Activated CD8-positive, alpha-beta memory T cell treated with anti-CD3 and anti-CD28 coated beads, Interleukin-2, amount 50 U/mL, for 1 hour (primary cell): ENCODE data around the gene CEACAM19.
"Not testable (repeated sequence)": the region's sequence is repeated elsewhere in the genome, so short reads cannot be mapped to it uniquely, and the experiment has no call there.

Experiments
- DNase-seq: peaks from one replicate; pipeline ENCODE4 v3.0.0-alpha.2; 2020; ENCODE audit errors: extremely low read depth

Gene CEACAM19

DNA sequence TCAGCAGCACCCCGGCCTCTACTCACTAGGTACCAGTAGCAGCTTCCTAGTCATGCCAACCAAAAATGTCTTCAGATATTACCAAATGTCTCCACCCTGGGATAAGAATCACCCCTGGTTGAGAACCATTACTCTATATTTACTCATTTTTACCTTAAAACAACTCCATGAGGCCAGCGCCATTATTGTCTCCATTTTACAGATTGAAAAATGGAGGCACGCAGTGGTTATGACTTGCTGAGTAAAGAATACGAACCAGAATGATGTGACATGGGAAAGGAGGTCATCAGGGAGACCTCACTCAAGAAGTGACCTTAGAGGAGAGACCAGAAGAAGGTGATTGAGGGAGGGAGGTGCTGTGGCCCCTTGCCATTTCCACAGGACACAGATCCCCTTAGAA lies 2.2 kb downstream of the CEACAM19 start:
- DNase-seq = no peak

DNA sequence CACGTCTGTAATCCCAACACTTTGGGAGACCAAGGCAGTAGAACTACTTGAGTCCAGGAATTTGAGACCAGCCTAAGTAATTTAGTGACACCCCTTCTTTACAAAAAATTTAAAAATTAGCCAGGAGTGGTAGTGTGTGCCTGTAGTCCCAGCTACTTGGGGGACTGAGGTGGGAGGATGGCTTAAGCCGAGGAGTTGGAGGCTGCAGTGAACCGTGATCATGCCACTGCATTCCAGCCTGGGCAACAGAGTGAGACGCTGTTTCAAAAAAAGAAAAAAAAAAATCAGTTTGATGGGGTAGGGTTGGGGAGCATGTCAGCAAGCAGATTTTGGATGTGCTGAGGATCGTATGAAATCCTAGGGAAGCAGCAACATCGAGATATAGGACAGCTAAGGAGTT lies 4.2 kb downstream of the CEACAM19 start:
- DNase-seq = no peak

DNA sequence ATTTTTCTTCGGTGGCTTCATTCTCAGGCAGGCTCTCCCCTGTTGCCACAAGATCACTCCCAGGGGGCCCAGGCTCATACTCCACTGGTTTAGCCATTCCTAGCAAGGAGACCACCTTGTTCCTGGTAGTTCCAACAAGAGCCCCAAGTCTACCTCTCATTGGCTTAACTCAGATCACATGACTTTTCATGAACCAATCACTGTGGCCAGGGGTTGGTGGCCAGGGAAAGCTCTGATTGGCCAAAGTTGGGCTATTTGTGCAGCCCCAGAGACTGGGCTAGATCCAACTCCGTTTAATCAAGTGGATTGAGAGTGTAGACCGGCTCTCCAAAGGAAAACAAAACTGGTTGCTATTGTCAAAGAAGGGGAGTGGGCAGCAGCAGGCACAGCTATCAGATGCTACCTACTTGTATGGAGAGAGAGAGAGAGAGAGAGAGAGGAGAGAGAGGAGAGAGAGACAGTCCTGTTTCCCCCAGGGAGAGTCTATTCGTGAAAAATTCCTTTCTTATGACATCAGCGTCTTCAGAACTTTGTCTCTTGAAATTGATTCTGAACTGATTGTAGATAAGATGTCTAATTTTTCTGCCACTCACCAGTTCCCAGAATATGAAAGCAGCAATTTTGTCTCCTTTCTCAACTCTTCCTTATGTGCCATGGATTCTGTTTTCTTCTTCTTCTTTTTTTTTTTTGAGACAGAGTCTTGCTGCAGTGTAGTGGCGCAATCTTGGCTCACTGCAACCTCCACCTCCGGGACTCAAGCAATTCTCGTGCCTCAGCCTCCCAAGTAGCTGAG lies 5.9 kb downstream of the CEACAM19 start:
- no peak for DNase-seq

DNA sequence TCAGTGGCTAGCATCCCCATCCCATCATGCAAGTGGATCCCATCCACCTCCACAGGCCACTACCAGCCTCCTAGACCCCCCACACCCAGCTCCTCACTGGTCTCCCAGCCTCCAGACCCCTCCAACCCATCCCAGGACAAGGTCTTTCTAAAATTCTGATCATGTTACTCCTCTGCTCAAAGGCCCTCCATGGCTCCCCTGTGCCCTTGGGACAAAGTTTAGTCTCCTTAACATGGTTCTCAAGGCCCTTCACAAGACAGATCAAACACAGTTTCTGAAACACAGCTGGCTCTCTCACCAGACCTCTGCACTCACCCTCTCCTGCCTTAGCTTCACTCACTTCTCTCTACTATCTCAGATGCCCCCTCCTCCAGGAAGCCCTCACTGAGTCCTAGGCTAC lies 9.3 kb downstream of the CEACAM19 start:
- DNase-seq = no peak

DNA sequence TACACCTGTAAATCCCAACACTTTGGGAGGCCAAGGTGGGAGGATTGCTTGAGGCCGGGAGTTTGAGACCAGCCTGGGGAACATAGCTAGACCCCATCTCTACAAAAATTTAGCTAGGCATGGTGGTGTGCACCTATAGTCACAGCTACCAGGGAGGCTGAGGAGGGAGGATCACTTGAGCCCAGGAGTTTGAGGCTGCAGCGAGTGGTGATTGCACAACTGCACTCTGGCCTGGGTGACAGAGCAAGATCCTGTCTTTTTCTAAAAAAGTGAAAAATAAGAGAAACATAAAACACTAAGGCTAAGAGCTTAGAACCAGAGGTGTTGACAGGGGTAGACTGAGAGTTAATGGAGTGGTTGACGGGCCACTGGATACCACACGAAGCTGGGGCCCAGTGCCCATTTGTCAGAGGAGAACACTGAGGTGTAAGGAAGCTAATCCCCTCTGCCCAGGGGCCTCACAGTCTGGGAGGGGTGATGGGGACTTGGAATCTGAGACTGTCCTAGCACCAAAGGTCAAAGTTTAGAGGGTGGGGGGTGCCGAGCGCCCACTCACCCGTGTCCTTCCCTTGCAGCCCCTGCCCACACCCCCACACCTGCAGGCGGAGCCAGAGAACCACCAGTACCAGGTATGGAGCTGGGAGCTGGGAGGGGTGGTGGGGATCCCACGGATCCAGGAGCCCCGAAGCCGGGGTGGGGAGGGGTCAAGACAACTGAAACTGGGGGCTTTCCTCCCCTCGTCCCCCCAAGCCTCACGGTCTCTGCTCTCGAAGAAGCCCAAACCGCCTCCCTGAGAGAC lies 10.9 kb downstream of the CEACAM19 start:
- no peak for DNase-seq

DNA sequence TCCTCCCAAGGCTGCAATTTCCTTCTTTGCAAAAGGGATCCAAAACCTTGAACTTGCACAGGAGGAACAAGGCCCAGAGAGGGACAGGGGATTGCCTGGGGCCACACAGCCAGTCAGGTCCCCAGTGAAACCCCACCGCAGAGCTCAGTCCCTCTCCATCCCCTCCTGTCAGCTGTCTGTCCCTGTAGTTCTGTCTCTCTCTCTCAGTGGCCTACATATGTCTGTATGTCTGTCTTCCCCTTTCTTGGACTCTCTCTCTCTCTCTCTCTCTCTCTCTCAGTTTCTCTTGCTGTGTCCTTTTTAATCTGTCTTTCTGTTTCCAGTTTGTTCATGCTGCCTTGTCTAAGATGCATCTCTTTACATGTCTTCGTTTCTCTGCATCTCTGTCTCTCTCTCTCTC lies 11.5 kb downstream of the CEACAM19 start:
- no peak for DNase-seq

DNA sequence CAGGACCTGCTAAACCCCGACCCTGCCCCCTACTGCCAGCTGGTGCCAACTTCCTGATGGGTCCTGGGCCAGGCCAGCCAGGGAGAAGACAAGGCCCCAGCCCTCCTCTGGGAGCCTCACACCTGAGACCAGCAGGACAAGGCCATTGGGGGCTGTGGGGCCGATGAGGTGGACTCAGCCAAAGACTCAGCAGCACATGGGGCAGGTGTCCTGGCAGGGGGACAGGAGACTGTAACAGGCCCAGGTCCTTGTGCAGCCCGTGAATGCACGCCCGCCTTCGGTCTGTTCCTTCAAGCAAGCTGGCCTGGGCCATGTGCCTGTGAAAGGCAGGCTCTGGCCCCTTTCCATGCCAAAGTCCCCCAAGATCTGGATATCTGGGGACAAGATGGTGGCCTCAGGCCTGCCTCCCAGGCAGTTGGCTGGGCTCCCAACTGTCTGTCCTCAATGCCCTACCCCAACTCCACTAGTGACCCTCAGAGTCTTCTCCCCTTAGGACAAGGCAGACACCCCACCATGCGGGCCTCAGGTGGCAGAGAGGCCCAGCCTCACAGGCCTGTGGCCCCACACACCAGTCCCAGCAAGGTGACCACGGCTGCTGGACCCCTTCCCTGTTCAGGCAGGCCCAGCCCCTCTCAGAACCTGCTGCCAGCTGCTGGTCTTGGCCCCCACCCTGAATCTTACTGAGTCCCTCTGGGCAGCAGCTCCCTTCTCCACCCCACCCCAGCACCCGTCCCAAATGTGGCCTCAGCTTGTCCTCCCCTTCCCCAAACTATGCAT lies 12.3 kb downstream of the CEACAM19 start:
- no peak for DNase-seq

DNA sequence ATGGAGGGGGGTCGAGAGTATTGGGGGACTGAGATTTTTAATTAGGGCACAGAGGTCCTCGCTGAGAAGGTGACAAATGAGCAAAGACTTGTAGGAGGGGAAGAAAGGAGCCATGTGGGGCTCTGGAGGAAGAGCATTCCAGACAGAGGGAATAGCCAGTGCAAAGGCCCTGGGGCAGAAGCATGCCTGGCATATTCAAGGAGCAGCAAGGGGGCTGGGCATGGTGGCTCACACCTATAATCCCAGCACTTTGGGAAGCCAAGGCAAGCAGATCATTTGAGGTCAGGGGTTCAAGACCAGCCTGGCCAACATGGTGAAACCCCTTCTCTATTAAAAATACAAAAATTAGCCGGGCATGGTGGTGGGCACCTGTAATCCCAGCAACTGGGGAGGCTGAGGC lies 13.1 kb downstream of the CEACAM19 start:
- DNase-seq = not testable (repeated sequence)

DNA sequence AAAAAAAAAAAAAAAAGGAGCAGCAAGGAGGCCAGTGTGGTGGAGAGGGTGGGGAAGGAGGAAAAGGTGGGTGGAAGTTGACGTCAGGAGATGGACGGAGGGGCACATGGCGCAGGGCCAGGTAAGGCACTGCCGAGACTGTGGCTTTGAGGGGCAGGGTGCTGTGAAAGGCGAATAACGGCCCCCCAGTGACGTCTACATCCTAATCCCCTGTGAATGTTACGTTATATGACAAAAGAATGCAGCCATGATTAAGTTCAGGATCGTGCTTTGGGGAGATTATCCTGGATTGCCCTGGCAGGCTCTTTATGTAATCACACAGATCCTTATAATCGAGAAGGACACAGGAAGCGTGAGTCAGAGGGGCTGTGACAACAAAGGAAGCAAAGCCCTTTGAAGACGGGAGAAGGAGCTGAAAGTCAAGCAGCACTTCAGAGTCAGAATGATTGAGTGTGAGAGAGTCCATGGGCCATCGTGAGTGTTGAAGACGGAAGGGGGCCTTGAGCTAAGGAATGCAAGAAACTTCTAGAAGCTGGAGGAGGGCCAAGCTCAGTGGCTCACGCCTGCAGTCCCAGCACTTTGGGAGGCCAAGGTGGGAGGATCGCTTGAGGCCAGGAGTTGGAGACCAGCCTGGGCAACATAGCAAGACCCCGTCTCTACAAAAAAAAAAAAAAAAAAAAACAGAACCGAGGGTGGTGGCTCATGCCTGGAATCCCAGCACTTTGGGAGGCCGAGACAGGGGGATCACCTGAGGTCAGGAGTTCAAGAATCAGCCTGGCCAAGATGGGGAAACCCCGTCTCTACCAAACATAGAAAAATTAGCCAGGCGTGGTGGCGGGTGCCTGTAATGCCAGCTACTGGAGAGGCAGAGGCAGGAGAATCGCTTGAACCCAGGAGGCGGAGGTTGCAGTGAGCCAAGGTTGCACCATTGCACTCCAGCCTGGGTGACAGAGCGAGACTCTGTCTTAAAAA lies 13.9 kb downstream of the CEACAM19 start:
- no peak for DNase-seq

DNA sequence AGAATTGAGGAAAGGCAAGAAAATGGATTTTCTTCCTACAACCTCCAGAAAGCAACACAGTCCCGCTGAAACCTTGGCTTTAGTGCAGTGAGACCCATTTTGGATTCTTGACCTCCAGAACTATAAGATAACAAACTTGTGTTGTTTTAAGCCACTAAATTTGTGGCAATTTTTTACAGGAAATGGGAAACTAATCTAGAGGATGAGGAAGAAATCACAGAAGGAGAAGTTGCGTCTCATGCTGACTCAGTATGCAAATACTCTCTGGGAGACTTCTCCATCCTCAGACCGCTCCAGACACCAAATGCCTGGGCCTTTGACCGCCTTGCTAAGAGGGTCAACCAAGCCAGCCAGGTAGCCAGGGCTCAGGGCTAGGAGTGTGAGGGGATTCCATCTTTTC lies 14.6 kb downstream of the CEACAM19 start:
- DNase-seq = no peak

DNA sequence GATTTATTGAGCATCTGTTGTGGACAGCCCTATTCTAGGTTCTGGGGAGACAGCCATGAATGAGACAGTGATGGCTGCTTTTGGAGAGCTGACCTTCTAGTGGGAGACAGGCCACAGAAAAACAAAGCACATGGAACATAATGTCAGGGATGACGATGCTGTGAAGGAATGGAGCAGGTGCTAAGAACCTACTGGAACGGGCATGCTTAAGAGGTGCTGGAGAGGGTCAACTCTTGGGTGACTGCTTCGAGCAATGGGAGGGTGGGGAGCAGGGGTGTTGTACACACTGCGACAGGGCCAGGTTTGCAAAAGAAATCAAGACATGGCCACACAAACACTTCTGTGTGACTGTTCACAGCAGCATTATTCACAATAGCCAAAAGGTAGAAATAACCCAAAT lies 15.6 kb downstream of the CEACAM19 start:
- no peak for DNase-seq

DNA sequence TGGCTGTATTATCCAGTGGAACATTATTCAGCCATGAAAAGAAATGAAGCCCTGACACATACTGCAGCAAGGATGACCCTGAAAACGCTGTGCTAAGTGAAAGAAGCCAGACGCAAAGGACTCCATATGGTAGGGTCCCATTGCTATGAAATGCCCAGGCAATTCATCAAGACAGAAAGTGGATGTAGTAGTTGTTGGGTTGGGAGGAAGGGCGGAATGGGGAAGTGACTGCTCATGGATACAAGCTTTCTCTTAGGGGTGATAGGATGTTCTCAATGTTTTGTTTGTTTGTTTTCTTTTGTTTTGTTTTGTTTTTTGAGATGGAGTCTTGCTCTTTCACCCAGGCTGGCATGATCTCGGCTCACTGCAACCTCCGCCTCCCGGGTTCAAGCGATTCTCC lies 16.6 kb downstream of the CEACAM19 start:
- DNase-seq = no peak

DNA sequence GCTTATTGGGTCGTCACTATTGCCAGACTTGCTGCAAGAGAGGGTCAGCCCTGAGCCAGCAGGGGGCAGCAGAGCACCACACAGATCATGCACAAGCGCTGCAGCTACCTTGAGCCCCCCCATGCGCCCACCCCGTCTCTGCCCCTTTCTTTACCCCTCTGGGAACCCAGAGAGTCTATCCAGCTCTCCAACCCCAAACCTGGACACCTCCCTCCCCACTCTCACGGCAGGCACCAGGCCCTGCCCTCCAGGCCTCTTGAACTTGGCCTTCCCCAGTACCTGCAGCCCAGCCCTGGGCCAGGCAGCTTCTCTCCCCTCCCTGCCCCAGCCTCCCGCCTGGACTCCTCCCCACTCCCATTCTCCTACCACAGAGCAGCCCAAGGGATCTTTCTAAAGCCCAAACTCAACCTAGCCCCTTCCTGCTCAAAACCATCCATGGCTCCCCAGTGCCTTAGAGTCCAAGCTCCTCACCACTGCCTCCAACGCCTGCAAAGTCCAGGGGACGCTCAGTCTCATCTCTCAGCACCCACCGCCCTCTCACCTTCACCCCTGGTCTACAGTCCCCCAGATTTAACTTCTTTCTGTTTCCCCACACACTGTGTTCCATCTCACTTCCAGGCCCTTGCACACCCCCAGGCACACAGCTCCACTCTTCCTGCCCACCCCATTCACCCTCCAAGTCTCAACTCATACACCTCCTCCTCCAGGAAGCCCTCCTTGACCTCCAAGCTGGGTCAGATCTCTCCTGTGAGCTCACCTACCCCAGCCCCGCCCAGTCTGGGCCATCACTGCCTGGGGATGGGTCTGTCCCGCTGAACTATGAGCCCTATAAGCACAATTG lies 18.2 kb downstream of the CEACAM19 start:
- peak; percentile 47 for DNase-seq

DNA sequence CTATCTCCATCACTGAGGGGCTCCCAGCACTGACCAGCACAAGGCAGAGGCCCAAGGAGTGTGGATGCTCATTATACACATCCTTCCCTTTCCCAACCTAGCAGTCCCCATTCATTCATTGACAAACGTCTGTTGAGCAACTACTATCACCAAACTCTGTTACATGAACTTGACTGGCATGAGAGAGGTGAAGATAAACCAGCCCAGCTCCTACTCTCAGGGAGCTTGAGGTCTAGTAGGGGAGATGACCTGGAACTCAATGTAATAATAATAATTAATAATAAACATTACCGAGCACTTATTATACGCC lies 18.8 kb downstream of the CEACAM19 start:
- no peak for DNase-seq

DNA sequence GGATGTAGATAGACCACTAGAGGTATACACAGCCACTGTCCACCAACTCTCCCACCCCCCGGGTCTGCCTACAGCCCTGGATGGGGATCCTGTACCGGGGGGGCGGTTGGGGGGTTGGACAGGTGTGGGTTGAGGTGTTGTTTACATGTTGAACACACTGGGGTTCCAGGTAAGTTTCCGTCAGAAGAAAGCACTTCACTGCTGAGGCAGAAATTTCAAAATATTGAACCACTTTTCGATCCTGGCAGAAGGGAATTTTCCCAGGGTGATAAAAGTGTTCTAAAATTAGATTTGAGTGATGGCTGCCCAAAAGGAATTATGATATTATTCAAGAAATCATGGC lies 21.1 kb downstream of the CEACAM19 start:
- DNase-seq = no peak

DNA sequence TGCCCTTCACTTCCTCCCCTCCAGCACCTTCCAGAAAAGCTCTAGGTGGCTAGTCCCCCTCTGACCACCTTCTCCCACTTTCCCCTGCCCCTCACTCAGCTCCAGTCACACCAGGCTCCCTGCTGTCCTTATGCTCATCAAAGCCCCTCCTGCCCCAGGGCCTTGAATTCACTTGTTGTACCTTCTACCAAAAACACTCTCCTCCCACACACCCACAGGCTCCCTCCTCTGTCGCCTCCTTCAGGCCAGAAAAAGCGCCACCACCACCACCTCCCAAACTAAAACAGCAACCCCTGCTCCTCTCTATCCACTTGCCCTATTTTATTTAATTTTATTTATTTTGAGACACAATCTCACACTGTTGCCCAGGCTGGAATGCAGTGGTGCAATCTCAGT lies 22.9 kb downstream of the CEACAM19 start:
- no peak for DNase-seq

DNA sequence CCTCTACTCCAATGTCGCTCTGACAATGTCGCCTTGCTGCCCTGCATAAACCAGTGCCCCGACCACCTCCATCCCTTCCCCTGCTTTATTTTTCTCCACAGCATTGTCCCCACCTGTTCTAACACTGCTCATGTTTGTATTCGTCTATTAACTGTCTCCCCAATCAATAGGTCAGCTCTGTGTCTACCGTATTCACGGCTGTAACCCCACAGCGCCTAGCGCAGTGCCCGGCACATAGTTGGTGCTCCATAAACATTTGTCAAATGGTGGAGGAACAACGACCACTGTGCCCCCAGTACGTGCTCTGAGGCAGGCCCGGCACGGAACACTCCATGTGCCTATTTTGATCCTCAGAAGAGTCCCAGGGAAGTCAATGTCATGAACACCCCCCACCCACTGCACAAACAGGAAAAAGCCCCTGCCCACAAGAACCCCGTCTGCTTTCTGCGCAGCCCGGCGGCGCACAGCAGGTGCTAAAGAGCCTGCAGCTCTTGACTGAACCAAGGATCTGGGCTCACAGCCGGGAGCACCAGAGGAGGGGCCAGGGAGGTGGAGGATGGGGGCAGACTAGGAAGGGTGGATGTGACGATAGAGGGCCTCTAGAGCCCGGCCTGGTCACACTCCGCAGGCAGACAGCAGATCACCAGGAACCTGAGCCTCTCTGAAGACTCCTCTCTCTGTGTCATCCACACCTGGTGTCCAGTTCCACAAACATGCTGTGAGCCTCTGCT lies 25.8 kb downstream of the CEACAM19 start:
- no peak for DNase-seq

DNA sequence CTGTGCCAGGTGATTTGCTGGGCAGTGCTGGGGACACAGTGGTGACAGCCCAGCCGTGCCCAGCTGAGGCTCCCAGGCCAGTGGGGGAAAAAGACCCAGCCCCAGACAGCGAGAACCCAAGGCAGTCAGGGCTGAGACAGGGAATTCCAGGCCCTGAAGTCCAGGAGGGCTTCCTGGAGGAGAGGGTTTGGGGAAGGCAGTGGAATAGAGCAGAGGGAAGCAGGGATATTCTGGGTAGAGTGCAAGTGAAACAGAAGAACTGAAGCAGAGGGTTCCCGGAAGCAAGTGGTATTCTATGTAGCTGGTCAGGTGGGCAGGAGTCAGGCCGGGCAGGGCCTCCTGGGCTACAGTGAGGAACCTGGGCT lies 26.4 kb downstream of the CEACAM19 start:
- DNase-seq = no peak

DNA sequence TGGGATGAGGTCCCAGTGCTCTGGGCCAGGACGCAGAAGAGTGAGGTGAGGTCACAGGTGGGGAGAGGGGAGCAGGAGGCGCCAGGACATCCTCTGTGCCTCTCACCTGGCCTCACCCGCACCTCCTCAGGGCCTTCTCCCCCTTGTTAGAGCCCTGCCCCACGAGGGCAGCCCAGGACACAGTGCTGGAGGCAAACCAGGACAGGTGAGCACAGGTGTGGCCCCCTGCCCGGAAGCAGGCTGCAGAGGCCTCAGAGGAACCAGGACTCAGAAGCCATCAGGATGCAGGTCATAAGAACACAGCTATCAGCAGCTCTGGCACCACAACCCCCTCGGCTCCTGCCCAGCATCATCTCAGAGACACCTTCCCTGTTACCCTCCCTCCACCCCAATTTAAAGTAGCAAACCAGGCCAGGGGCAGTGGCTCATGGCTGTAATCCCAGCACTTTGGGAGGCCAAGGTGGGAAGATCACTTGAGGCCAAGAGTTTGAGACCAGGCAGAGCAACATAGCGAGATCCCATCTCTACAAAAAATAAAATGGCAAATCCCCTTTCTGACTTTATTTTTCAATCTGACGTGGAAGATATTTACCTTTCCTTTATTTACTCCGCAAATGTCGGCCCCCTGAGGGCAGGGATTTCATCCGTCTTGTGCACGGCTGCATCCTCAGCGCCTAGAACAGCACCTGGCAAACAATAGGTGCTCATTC lies 27.4 kb downstream of the CEACAM19 start, which contains the start of gene CEACAM16:
CEACAM16 (plus strand) TSS at position 660 of the 710 bp plus-strand sequence. CDS start 2,306 bp downstream, outside the sequence.
- no peak for DNase-seq
